Heart right ventricle (tissue), 16 donors: ENCODE measurements around the gene GTPBP4. TPM values are rescaled to one million over a fixed set of nuclear protein-coding genes. Genes with fewer than 3 reads are reported as not detected.

Source experiments
- ATAC-seq, 8 donors: fragments of 200-7000 bp; cut with Tn5 transposase; one replicate each; pipeline ENCODE4 v1.9.1; 2020; ENCODE audit warnings: mild to moderate bottlenecking in 8 of 8, moderate library complexity in 8 of 8, moderate number of reproducible peaks in 1 of 8
- DNase-seq, 2 donors: peaks; one replicate each; pipeline ENCODE4 v3.0.0-alpha.2; 2020
- H3K27ac ChIP-seq, 10 donors: fragments of 200-600 bp; sonication (generic) in 2 of 10; one replicate each; pipeline versions ENCODE4 v1.5.0 to v1.8.0; 2020 to 2022; ENCODE audit warnings: mild to moderate bottlenecking in 3 of 10
- H3K27me3 ChIP-seq, 7 donors: fragments of 200-600 bp; one replicate each; pipeline ENCODE4 v1.8.0; 2021 to 2022; ENCODE audit warnings: mild to moderate bottlenecking in 2 of 7
- H3K36me3 ChIP-seq, 9 donors: fragments of 200-600 bp; sonication (generic) in 1 of 9; one replicate each; pipeline versions ENCODE4 v1.5.0 to v1.8.0; 2020 to 2022; ENCODE audit warnings: mild to moderate bottlenecking in 2 of 9
- H3K4me1 ChIP-seq, 9 donors: fragments of 200-600 bp; sonication (generic) in 1 of 9; one replicate each; pipeline versions ENCODE4 v1.5.0 to v1.8.0; 2020 to 2022; ENCODE audit warnings: mild to moderate bottlenecking in 4 of 9
- H3K4me3 ChIP-seq, 10 donors: fragments of 200-600 bp; sonication (generic) in 2 of 10; one replicate each; pipeline versions ENCODE4 v1.5.0 to v1.8.0; 2020 to 2022; ENCODE audit warnings: mild to moderate bottlenecking in 7 of 10, moderate library complexity in 2 of 10
- H3K9me3 ChIP-seq, 11 donors: fragments of 200-600 bp in 10 of 11; sonication (generic) in 2 of 11; one replicate each; pipeline versions ENCODE4 v1.5.0 to v1.8.0; 2013 to 2022; ENCODE audit warnings: mild to moderate bottlenecking in 2 of 11, control low read depth in 1 of 11, moderate library complexity in 1 of 11
- CTCF ChIP-seq, 9 donors: fragments of 200-600 bp; sonication (generic) in 2 of 9; IDR thresholded peaks; one replicate each; pipeline versions ENCODE4 v1.5.0 to v1.8.0; 2021 to 2022; ENCODE audit warnings: antibody characterized with exemption in 9 of 9, mild to moderate bottlenecking in 5 of 9, moderate library complexity in 1 of 9
- WGBS, 2 donors: extraction: QIAGEN DNeasy Blood & Tissue Kit; methylation state at CpG; one replicate each; pipeline ENCODE4 v1.1.7; 2013; ENCODE audit warnings: inconsistent platforms in 1 of 2; 5-methylcytosine and 5-hydroxymethylcytosine counted together
- intact Hi-C, 10 donors: fragments of 100-400 bp; cut with DNase I; formaldehyde crosslinking; loops; one replicate each; pipeline versions ENCODE4 v1.11.1 to v1.14.2; 2022
- polyA plus RNA-seq, 2 donors: library from polyadenylated mRNA; stranded (reverse); fragments of 200-250 nt; gene quantifications; one replicate each; pipeline ENCODE4 v1.2.3, GENCODE V29; 2013
- total RNA-seq, 10 donors: library from RNA; stranded (reverse); fragmentation: NEBNext Ultra II Directional in 3 of 10; extraction: Animal tissue kit (Norgen Biotek cat#: 25700) in 3 of 10; gene quantifications; one replicate each; pipeline versions ENCODE4 v1.2.1 to v1.2.4, GENCODE V29; 2021 to 2023
- donor health status: Arrhythmogenic right ventricular cardiomyopathy.
- donor health status: ischemic (EF 13 %, LVEDD 7.1; RV severe dilation, severe dysfunction).
- donor health status: healthy with polysubstance abuse.
- donor health status: DM: no; HTN: yes; CAD: no.
- donor health status: DM: no; HTN: no; CAD: no.
- donor health status: ischemic (EF 25% LVEDD 6.9; RV normal size, moderate dysfunction).
- donor health status: ischemic (EF 25% LVEDD 5.7; RV mildly dilated, moderate dysfunction).
- donor health status: healthy.
- donor health status: DM: yes; HTN: yes; CAD: no.
- donor health status: Ischemic cardiomyopathy.
- donor health status: ischemic (EF 35%, LVEDD 5.7; RV mildly dilated, moderate dysfunction).
- donor health status: nonischemic (EF 11% LVEDD 7.7; RV severe dilation, severe dysfunction).
- donor health status: DM: yes; HTN: yes; CAD: no.
- donor health status: PGD.
- donor health status: ischemic (EF 29% LVEDD 5.4; RV normal size, mild dysfunction).
- donor health status: nonischemic (EF 23%, LVEDD 6.1; RV moderate dilation, normal function).

GTPBP4 gene
- total and polyA plus RNA-seq, 12 donors, result 13.0 to 44.9 (median 29.4) TPM

- H3K27ac ChIP-seq, result peak overlapping the region; percentile 86 to 97 (median 94)
- H3K9me3 ChIP-seq, result no peaks in the 10 kb centered on the region
- no peak for DNase-seq
- intact Hi-C loops, result loop anchor here in 8 of 10 donors (2.0 to 10.0 kb wide), 8 partner anchors 52 to 477 kb away; partner anchors contain the start of genes LARP4B (in 5 of the 8) and IDI1 (in 1 of the 8)
- no peaks in the 10 kb centered on the region for H3K27me3 ChIP-seq
- peaks cover 9 to 39% (median 29%) of the 10 kb centered on the region in 9 donors for H3K4me1 ChIP-seq
- H3K36me3 ChIP-seq, result peaks cover 0 to 28% (median 11%) of the 10 kb centered on the region in 9 donors
- TF ChIP-seq CTCF (IDR thresholded peaks at IDR 0.05), result no peak
- ATAC-seq, result no peak
- WGBS, 2 donors, result 24 to 30% methylated on average over 42 of the region's 42 CpGs
- peak overlapping the region; percentile 56 to 90 (median 80) for H3K4me3 ChIP-seq
These were observed 672 bp downstream of the GTPBP4 start for GRCh38 chr10:988667-989545.

GRCh38 chr10:990808-991207 is 2.6 kb downstream of the GTPBP4 start:
- no peak overlapping the region for H3K27ac ChIP-seq
- no peaks in the 10 kb centered on the region for H3K27me3 ChIP-seq
- ATAC-seq, result no peak
- peaks cover 0 to 47% (median 21%) of the 10 kb centered on the region in 9 donors for H3K36me3 ChIP-seq
- H3K4me1 ChIP-seq, result peaks cover 9 to 35% (median 29%) of the 10 kb centered on the region in 9 donors
- WGBS, 2 donors, result 93 to 96% methylated on average over 6 of the region's 6 CpGs
- H3K9me3 ChIP-seq, result no peaks in the 10 kb centered on the region
- H3K4me3 ChIP-seq, result no peak overlapping the region
- DNase-seq, result no peak
- intact Hi-C loops, result no loop called here
- TF ChIP-seq CTCF (IDR thresholded peaks at IDR 0.05), result no peak

- 96 to 98% methylated on average over 6 of the region's 6 CpGs for WGBS, 2 donors
- Histone ChIP-seq H3K27me3 (no peaks in the 10 kb centered on the region), H3K9me3 (no peaks in the 10 kb centered on the region), H3K4me1 (peaks cover 5 to 25% (median 19%) of the 10 kb centered on the region in 9 donors), H3K4me3 (no peak overlapping the region), H3K27ac (no peak overlapping the region), H3K36me3 (peaks cover 0 to 63% (median 30%) of the 10 kb centered on the region in 9 donors)
- DNase-seq (no peak), ATAC-seq (no peak)
- intact Hi-C loops, result no loop called here
- no peak for TF ChIP-seq CTCF (IDR thresholded peaks at IDR 0.05)
These were observed 4.2 kb downstream of the GTPBP4 start for GRCh38 chr10:992467-992866.

- ATAC-seq (no peak), DNase-seq (no peak)
- H3K27me3 ChIP-seq, result no peaks in the 10 kb centered on the region
- no peak overlapping the region for H3K27ac ChIP-seq
- H3K36me3 ChIP-seq, result peaks cover 0 to 68% (median 34%) of the 10 kb centered on the region in 9 donors
- H3K4me3 ChIP-seq, result no peak overlapping the region
- no peak for TF ChIP-seq CTCF (IDR thresholded peaks at IDR 0.05)
- intact Hi-C loops, result no loop called here
- no peaks in the 10 kb centered on the region for H3K9me3 ChIP-seq
- H3K4me1 ChIP-seq, result peaks cover 4 to 23% (median 17%) of the 10 kb centered on the region in 9 donors
These were observed 4.6 kb downstream of the GTPBP4 start for GRCh38 chr10:992871-993270.
